ENCODE measurements around the gene TYR.
"Not testable (repeated sequence)": the region's sequence is repeated elsewhere in the genome, so short reads cannot be mapped to it uniquely, and the experiment has no call there.

TYR gene

GRCh38 chr11:89272540-89273088 is 94.9 kb downstream of the TYR start:
- not testable (repeated sequence) for DNase-seq (ENCODE audit: low read depth)

DNA sequence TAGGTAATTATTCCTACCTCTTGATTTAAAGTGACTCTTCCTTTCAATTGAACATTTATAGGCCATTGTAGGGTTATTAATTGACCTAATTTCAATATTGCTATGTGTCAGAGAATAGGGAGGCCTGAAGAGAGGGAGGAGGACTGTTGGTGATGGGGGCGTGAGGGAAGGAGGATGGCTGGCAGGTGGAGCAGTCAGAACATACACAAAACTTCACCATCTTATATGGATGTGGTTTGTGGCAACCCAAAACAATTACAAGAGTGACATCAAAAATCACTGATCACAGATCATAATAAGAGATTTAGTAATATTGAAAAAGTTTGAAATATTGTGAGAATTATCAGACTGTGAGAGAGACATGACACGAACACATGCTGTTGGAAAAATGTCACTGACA is 95.5 kb downstream of the TYR start:
- not testable (repeated sequence) for DNase-seq (ENCODE audit: low read depth)

GRCh38 chr11:89275966-89276365 is 98.3 kb downstream of the TYR start:
- DNase-seq (ENCODE audit: low read depth): no peak

DNA sequence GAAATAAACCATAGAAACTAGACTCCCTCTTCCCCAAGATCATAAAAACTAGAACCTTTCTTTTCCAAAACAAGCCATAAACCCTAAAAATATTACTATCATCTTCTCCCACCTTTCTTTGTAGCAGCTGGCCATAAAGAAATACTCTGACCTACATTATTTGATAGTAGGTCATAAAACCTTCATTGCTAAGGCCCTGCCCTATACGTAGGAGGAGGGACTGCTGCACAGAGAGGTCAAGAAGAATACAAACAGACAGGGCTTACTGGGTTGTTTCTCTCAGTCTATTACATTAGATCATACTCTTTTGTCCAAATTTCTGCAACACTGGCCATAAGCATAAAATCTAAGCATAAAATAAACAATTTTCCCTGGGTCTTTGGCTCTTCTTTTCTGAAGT is 101.5 kb downstream of the TYR start:
- no peak for DNase-seq (ENCODE audit: low read depth)

GRCh38 chr11:89281032-89281677 is 103.5 kb downstream of the TYR start:
- not testable (repeated sequence) for DNase-seq (ENCODE audit: low read depth)

GRCh38 chr11:89286601-89287000 is 108.9 kb downstream of the TYR start:
- not testable (repeated sequence) for DNase-seq (ENCODE audit: low read depth)

GRCh38 chr11:89288004-89288403 is 110.3 kb downstream of the TYR start:
- not testable (repeated sequence) for DNase-seq (ENCODE audit: low read depth)

DNA sequence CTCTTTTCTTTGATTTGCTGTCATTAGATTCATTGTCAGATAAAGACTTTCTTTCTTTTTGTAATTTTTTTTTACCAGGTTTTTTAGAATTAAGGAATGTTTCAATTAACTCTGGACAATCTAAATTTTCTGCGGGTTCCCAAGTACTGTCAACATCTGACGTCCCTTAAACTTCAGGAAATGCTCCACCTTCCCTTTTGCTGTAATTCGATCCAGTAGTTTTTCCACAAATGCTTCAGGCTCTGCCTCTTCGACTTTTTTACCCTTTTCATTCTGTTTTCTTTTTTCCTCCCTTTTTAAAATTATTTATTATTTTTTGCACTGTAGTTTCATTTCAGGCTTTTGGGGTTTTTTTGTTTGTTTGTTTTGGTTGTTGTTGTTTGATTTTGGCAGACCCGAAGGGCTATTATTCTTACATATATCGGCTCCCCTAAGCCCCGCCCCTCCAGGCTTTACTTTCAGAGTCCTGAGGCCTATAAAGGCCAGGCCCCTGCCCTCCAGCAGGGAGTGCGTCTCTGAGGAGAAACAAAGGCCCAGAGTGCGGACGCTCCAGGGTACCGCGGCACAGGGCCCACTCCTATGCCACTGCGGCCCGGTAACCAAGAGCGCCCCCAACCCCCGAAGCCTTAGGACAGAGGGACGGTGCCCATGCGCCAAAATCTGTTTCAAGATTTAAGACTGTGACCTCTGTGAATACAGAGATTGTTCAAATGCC is 116.4 kb downstream of the TYR start:
- DNase-seq (ENCODE audit: low read depth): no peak

DNA sequence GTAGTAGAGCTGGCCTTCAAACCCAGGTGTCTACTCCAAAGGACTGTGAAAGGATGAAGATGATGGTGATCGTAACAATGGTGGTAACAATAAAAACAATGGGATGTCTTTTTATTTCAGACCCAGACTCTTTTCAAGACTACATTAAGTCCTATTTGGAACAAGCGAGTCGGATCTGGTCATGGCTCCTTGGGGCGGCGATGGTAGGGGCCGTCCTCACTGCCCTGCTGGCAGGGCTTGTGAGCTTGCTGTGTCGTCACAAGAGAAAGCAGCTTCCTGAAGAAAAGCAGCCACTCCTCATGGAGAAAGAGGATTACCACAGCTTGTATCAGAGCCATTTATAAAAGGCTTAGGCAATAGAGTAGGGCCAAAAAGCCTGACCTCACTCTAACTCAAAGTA is 117.3 kb downstream of the TYR start:
- DNase-seq (ENCODE audit: low read depth): not testable (repeated sequence)

GRCh38 chr11:89303029-89303428 is 125.4 kb downstream of the TYR start:
- DNase-seq (ENCODE audit: low read depth): not testable (repeated sequence)

DNA sequence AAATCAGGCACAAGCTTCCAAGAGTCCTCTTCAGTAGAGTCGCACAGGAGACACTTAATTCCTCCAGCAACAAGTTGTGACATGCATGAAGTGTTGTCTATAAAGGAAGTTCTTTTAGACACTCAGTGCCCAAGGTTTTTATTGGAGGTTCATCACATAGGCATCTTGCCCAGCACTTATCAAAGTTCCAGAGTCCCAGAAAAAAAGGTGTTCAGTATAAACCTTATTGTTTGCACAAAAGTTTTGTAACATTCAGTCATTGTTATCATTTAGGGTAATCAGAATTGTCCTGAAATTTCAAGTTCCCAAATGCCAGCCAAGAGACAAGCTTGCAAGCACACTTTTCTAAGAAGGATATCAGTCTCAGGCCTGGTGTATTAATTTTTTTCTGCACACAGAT is 130.6 kb downstream of the TYR start:
- not testable (repeated sequence) for DNase-seq (ENCODE audit: low read depth)

GRCh38 chr11:89309321-89309985 is 131.8 kb downstream of the TYR start:
- DNase-seq (ENCODE audit: low read depth): not testable (repeated sequence)

DNA sequence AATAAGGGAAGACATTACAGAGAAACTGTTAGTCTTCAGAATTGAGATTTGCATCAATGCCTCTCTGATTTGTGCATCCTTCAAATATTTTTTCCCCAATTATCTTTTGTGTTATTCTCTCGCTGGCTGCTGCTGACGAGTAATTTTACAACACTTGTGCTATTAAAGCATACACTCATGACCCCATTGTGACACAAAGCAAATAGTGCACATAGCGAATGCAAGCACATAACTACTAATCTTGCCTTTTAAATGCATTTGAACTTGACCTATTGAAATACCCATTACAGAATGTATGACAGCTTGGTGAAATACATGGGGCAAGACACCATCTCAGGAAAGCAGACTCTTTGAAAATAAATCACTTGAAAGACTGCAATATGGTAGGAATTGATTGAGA is 132.9 kb downstream of the TYR start:
- not testable (repeated sequence) for DNase-seq (ENCODE audit: low read depth)

- no peak for DNase-seq (ENCODE audit: low read depth)
Measured at GRCh38 chr11:89321401-89321800, 143.7 kb downstream of the TYR start.

- DNase-seq (ENCODE audit: low read depth): no peak
Measured at GRCh38 chr11:89327885-89328284, 150.2 kb downstream of the TYR start.

DNA sequence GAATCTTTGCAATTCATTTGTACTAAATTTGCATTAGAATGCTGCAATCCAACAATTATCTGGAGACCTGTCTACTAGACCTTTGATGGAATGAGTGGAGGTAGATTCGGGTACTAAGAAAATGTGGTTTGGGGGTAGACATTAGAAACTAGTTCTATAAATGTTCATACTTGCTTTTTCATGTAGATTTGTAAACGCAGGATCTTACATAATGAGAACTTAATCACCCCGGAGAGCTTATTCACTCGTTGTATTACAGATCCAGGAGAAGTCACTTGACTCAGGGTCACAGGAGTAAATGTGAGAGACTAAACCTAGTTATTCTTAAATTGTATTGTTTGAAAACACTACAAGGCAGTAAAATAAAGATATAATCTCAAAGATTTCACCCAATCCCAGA is 154.3 kb downstream of the TYR start:
- DNase-seq (ENCODE audit: low read depth): not testable (repeated sequence)

DNA sequence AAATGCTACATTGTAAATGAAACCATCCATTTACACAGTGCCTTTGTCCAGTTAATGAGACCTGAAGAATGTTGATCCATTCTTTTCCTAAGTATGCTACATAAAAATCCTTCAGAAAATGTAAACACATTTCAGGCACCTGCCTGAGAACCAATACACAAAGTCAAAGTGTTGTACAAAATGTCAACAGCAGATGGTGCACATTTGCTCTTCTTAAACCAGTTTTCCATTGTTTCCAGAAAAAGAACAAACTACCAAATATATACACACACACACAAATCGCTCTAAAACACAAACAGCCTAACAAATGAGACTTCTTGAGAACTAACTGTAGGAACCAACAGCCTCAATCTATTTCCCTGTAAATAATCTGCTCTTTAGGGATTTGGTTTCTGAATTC is 156.0 kb downstream of the TYR start:
- not testable (repeated sequence) for DNase-seq (ENCODE audit: low read depth)

DNA sequence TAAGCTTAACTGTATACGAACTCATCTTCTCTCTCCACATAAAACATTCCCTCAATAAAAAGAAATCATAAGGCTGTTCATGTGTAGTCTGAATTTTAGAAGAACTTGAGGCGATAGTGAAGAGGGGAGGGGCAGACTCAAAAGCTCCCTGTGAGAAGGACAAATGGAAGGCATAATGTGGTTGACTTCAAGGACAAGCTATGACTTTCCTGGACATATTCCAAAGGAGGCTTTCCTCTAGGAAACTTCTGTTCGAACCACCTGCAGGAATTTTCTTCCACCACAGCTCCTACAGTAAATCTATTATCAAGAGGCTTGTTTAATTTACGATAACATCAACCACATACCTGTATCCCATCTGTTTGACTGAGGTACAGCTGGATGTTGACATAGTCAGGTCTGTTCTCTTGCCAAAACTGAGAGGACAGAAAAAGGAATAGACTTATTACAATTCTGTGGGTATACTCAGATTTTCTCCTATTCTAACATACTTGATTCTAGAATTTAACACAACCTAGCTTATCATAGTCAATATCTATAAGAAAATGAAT is 159.5 kb downstream of the TYR start:
- not testable (repeated sequence) for DNase-seq (ENCODE audit: low read depth)

- not testable (repeated sequence) for DNase-seq (ENCODE audit: low read depth)
Measured at GRCh38 chr11:89338073-89338472, 160.4 kb downstream of the TYR start.

GRCh38 chr11:89340450-89340849 is 162.8 kb downstream of the TYR start:
- DNase-seq (ENCODE audit: low read depth): not testable (repeated sequence)

- not testable (repeated sequence) for DNase-seq (ENCODE audit: low read depth)
Measured at GRCh38 chr11:89342880-89343572, 165.4 kb downstream of the TYR start.
